Suprapubic skin (tissue), 4 donors: ENCODE results near the gene NOS3.

ENCODE experiments used
- CTCF ChIP-seq, 2 donors: fragments of 200-600 bp in 1 of 2; fragments of 450-650 bp in 1 of 2; sonication (generic) in 1 of 2; IDR thresholded peaks; one replicate each; pipeline ENCODE4 v1.5.1; 2016 to 2019; ENCODE audit warnings: antibody characterized with exemption in 2 of 2, mild to moderate bottlenecking in 1 of 2, moderate library complexity in 1 of 2
- EP300 ChIP-seq: sonication (generic); formaldehyde crosslinking; IDR thresholded peaks from one replicate; pipeline ENCODE4 v1.6.1; 2017; ENCODE audit warnings: antibody characterized with exemption
- POLR2A ChIP-seq, 2 donors: fragments of 450-650 bp; IDR thresholded peaks; one replicate each; pipeline ENCODE4 v1.6.1; 2017; ENCODE audit warnings: antibody characterized with exemption in 2 of 2, mild to moderate bottlenecking in 2 of 2, moderate library complexity in 2 of 2
- POLR2AphosphoS5 ChIP-seq, 3 donors: sonication (generic); formaldehyde crosslinking; IDR thresholded peaks; one replicate each; pipeline ENCODE4 v1.6.1; 2017; ENCODE audit warnings: antibody characterized with exemption in 3 of 3

GRCh38 chr7:150943453-150943814 lies 47.4 kb upstream of the NOS3 start:
- TF ChIP-seq CTCF (IDR thresholded peaks at IDR 0.05): no peak
- TF ChIP-seq POLR2A (IDR thresholded peaks at IDR 0.05): no peak
- TF ChIP-seq POLR2AphosphoS5 (IDR thresholded peaks at IDR 0.05): no peak
- no peak for TF ChIP-seq EP300
